Fibroblast of lung (primary cell): ENCODE measurements around the gene PRKAR1B. TPM values are rescaled to one million over a fixed set of nuclear protein-coding genes. Genes with fewer than 3 reads are reported as not detected.

ENCODE experiments used
- DNase-seq, 2 donors: peaks; one replicate each; pipeline versions ENCODE4 v3.0.0 to v3.0.0-alpha.2; 2010; ENCODE audit warnings: low read depth in 2 of 2
- H2AFZ ChIP-seq: 2 replicates; pipeline ENCODE4 v1.5.1; 2012; ENCODE audit warnings: low read length, control low read depth, inconsistent platforms
- H3K27ac ChIP-seq: 2 replicates; pipeline ENCODE4 v1.5.1; 2011; ENCODE audit warnings: low read length, control low read depth; ENCODE audit not compliant: insufficient read depth
- H3K27me3 ChIP-seq: 2 replicates; pipeline ENCODE4 v1.5.1; 2011; ENCODE audit warnings: mild to moderate bottlenecking, low read length; ENCODE audit not compliant: control insufficient read depth, insufficient read depth
- H3K36me3 ChIP-seq: 2 replicates; pipeline ENCODE4 v1.5.1; 2011; ENCODE audit warnings: low read length; ENCODE audit not compliant: control insufficient read depth, insufficient read depth
- H3K4me1 ChIP-seq: 2 replicates; pipeline ENCODE4 v1.5.1; 2011; ENCODE audit warnings: low read length; ENCODE audit not compliant: control insufficient read depth, insufficient read depth; ENCODE audit errors: extremely low read depth
- H3K4me2 ChIP-seq: 2 replicates; pipeline ENCODE4 v1.5.1; 2011; ENCODE audit warnings: low read length, control low read depth; ENCODE audit not compliant: insufficient read depth; ENCODE audit errors: extremely low read depth
- H3K4me3 ChIP-seq, 4 experiments: fragments of 200-600 bp in 1 of 4; sonication (generic) in 1 of 4; replicated peaks in 1 of 4; 2 replicates each; pipeline ENCODE4 v1.5.1; 2011 to 2016; ENCODE audit warnings: low read length in 4 of 4, low read depth in 3 of 4, mild to moderate bottlenecking in 3 of 4, control low read depth in 2 of 4, inconsistent platforms in 1 of 4, mixed read lengths in 1 of 4; ENCODE audit not compliant: insufficient read depth in 1 of 4; ENCODE audit errors: control extremely low read depth in 1 of 4
- H3K79me2 ChIP-seq: 2 replicates; pipeline ENCODE4 v1.5.1; 2012; ENCODE audit warnings: mild to moderate bottlenecking, low read length, inconsistent platforms; ENCODE audit not compliant: control insufficient read depth, insufficient read depth
- H3K9ac ChIP-seq: 2 replicates; pipeline ENCODE4 v1.5.1; 2011; ENCODE audit warnings: mild to moderate bottlenecking, low read length, control low read depth; ENCODE audit not compliant: insufficient read depth
- H3K9me3 ChIP-seq: 2 replicates; pipeline ENCODE4 v1.5.1; 2012; ENCODE audit warnings: low read depth, low read length; ENCODE audit not compliant: control insufficient read depth, insufficient read depth
- H4K20me1 ChIP-seq: 2 replicates; pipeline ENCODE4 v1.5.1; 2011; ENCODE audit warnings: low read length; ENCODE audit not compliant: control insufficient read depth, insufficient read depth; ENCODE audit errors: extremely low read depth
- CTCF ChIP-seq, 2 donors: IDR thresholded peaks in 1 of 2; conservative IDR thresholded peaks in 1 of 2; 1 replicate in 1 of 2; 2 replicates in 1 of 2; pipeline ENCODE4 v1.5.1; 2011 to 2012; ENCODE audit warnings: low read length in 2 of 2, control low read depth in 1 of 2, inconsistent platforms in 1 of 2, low read depth in 1 of 2, mild to moderate bottlenecking in 1 of 2
- EZH2 ChIP-seq: IDR thresholded peaks from 2 replicates; pipeline ENCODE4 v1.5.1; 2012; ENCODE audit warnings: low read length, control low read depth, mild to moderate bottlenecking; ENCODE audit errors: missing control alignments
- polyA plus RNA-seq, 2 donors: library from polyadenylated mRNA; depleted of rRNA in 1 of 2; stranded (reverse) in 1 of 2; unstranded in 1 of 2; fragments of >200 nt; gene quantifications; 2 replicates each; pipeline ENCODE4 v1.2.1, GENCODE V29; 2011 to 2012; ENCODE audit warnings: missing spikeins in 1 of 2
- total RNA-seq: library from RNA; depleted of rRNA; stranded (reverse); fragments of >200 nt; gene quantifications from 2 replicates; pipeline ENCODE4 v1.2.1, GENCODE V29; 2014

PRKAR1B gene
- total and polyA plus RNA-seq, 2 donors (not counting 1 experiment from before 2014, with no cell fraction given): 12.7 to 14.5 TPM

GRCh38 chr7:550881-551614, 176.0 kb downstream of the PRKAR1B start:
- Histone ChIP-seq H3K4me2 (no peak overlapping the region), H3K36me3 (no peaks in the 10 kb centered on the region), H3K4me3 (no peak overlapping the region), H3K27me3 (no peaks in the 10 kb centered on the region), H3K9me3 (no peaks in the 10 kb centered on the region), H3K27ac (no peak overlapping the region), H4K20me1 (no peaks in the 10 kb centered on the region), H3K9ac (no peak overlapping the region), H3K79me2 (no peaks in the 10 kb centered on the region), H3K4me1 (no peaks in the 10 kb centered on the region), H2AFZ (no peak overlapping the region)
- TF ChIP-seq CTCF (conservative IDR thresholded peaks at IDR 0.05 in 1 of 2, IDR thresholded peaks at IDR 0.05 in 1 of 2; ENCODE audit: low read depth in 1 of 2, low read length in 2 of 2): no peak
- no peak for TF ChIP-seq EZH2
- no peak for DNase-seq

GRCh38 chr7:549891-550625, 177.0 kb downstream of the PRKAR1B start:
- H3K79me2 ChIP-seq: no peaks in the 10 kb centered on the region
- H3K36me3 ChIP-seq: no peaks in the 10 kb centered on the region
- no peak overlapping the region for H2AFZ ChIP-seq
- no peak overlapping the region for H3K4me2 ChIP-seq
- H4K20me1 ChIP-seq: no peaks in the 10 kb centered on the region
- no peak for TF ChIP-seq CTCF (conservative IDR thresholded peaks at IDR 0.05 in 1 of 2, IDR thresholded peaks at IDR 0.05 in 1 of 2; ENCODE audit: low read depth in 1 of 2, low read length in 2 of 2)
- no peak for TF ChIP-seq EZH2
- H3K9me3 ChIP-seq: no peaks in the 10 kb centered on the region
- H3K4me1 ChIP-seq: no peaks in the 10 kb centered on the region
- H3K4me3 ChIP-seq: no peak overlapping the region
- no peak overlapping the region for H3K9ac ChIP-seq
- DNase-seq: no peak
- no peaks in the 10 kb centered on the region for H3K27me3 ChIP-seq
- H3K27ac ChIP-seq: no peak overlapping the region

DNA sequence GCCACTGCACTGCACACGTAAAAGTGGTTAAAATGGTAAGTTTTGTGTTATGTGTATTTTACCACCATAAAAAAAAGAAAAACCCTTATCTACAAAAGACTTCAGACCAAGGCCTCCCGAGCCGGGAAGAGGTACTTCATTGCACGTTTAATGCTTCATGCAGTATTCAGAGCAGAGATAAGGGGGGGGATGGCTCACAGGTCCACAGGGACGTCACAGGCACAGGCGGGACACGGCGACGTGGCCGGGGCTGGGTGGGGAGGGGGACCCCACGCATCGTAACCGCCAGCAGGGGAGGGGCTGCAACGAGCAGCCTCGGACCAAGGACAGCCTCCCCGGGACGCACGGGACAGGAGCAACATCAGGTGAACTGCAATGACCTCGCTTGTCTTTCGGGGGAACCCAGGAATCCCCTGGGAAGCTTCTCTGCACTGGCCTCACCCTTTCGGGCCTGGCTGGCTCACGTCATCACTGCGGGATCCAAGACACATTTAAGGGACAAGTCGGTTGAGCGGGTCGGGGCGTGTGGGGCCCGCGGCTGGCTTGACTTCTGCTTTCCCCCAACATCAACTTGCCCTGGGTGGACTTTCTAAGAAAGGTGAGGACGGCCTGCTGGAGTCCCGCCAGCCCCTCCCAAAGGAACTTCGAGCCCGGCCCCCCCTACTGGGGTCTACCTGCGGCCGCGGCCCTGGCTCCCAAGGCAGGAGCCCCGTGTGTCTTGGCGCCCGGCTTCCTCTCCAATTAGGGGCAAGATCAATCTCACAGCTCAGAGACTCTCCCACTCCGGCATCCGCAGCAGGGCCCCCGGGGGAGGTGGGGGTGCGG, 177.8 kb downstream of the PRKAR1B start:
- H3K27ac ChIP-seq: no peak overlapping the region
- no peak overlapping the region for H2AFZ ChIP-seq
- H3K36me3 ChIP-seq: no peaks in the 10 kb centered on the region
- DNase-seq: no peak
- no peaks in the 10 kb centered on the region for H3K79me2 ChIP-seq
- no peaks in the 10 kb centered on the region for H3K4me1 ChIP-seq
- H3K4me2 ChIP-seq: no peak overlapping the region
- no peaks in the 10 kb centered on the region for H4K20me1 ChIP-seq
- no peaks in the 10 kb centered on the region for H3K27me3 ChIP-seq
- TF ChIP-seq CTCF (conservative IDR thresholded peaks at IDR 0.05 in 1 of 2, IDR thresholded peaks at IDR 0.05 in 1 of 2; ENCODE audit: low read depth in 1 of 2, low read length in 2 of 2): no peak
- no peak for TF ChIP-seq EZH2
- H3K4me3 ChIP-seq: no peak overlapping the region
- H3K9ac ChIP-seq: no peak overlapping the region
- no peaks in the 10 kb centered on the region for H3K9me3 ChIP-seq
